Skeletal muscle cell (primary cell): Measurements from ENCODE around the gene VPS50.

Experiments
- DNase-seq: peaks from one replicate; pipeline ENCODE4 v3.0.0-alpha.2; 2010; ENCODE audit warnings: low read depth
- H3K4me3 ChIP-seq: 2 replicates; pipeline ENCODE4 v1.5.1; 2011; ENCODE audit warnings: low read depth, mild to moderate bottlenecking, control low read depth, low read length, moderate library complexity

Gene VPS50

GRCh38 chr7:93231799-93232672 is at the start of gene VPS50:
Gene VPS50, plus strand, starts transcription at chr7:93232366. Its CDS starts 102 bp downstream, at chr7:93232468.
- peak within 1 kb of the TSS; percentile 70 for H3K4me3 ChIP-seq
- peak; percentile 79 for DNase-seq

- DNase-seq = no peak
- H3K4me3 ChIP-seq = no peak overlapping the region
These were observed 46.7 kb upstream of the VPS50 start for GRCh38 chr7:93185303-93186027.

- no peak for DNase-seq
- no peak overlapping the region for H3K4me3 ChIP-seq
These were observed 43.1 kb upstream of the VPS50 start for GRCh38 chr7:93188870-93189634.

GRCh38 chr7:93194386-93194785 is 37.8 kb upstream of the VPS50 start:
- no peak overlapping the region for H3K4me3 ChIP-seq
- peak; percentile 5 for DNase-seq

- no peak for DNase-seq
- no peak overlapping the region for H3K4me3 ChIP-seq
These were observed 35.8 kb upstream of the VPS50 start for GRCh38 chr7:93196336-93196735.

- no peak for DNase-seq
These were observed 33.7 kb upstream of the VPS50 start for GRCh38 chr7:93198472-93198871.

GRCh38 chr7:93202594-93203250 is 29.4 kb upstream of the VPS50 start:
- H3K4me3 ChIP-seq = no peak overlapping the region
- no peak for DNase-seq

More at GRCh38 chr7:93198472-93198871, 33.7 kb upstream of the VPS50 start:
- H3K4me3 ChIP-seq = no peak overlapping the region

- no peak for DNase-seq
- H3K4me3 ChIP-seq = no peak overlapping the region
These were observed 28.7 kb upstream of the VPS50 start for GRCh38 chr7:93203496-93203895.

GRCh38 chr7:93205046-93205445 is 27.1 kb upstream of the VPS50 start:
- DNase-seq = no peak
- H3K4me3 ChIP-seq = no peak overlapping the region

- H3K4me3 ChIP-seq = no peak overlapping the region
- DNase-seq = no peak
These were observed 20.8 kb upstream of the VPS50 start for GRCh38 chr7:93211228-93211818.

- DNase-seq = no peak
These were observed 19.3 kb upstream of the VPS50 start for GRCh38 chr7:93212881-93213280.

GRCh38 chr7:93218997-93219827 is 13.0 kb upstream of the VPS50 start:
- no peak for DNase-seq
- H3K4me3 ChIP-seq = no peak overlapping the region

More at GRCh38 chr7:93212881-93213280, 19.3 kb upstream of the VPS50 start:
- H3K4me3 ChIP-seq = no peak overlapping the region

- DNase-seq = no peak
- H3K4me3 ChIP-seq = no peak overlapping the region
These were observed 12.3 kb upstream of the VPS50 start for GRCh38 chr7:93219868-93220267.

- no peak within 1 kb of the TSS for H3K4me3 ChIP-seq
- DNase-seq = no peak
These were observed 5.9 kb upstream of the VPS50 start, which contains the start of gene HEPACAM2 for GRCh38 chr7:93226310-93226709. Gene HEPACAM2, minus strand, starts transcription at chr7:93226469.

GRCh38 chr7:93228302-93228701 is 3.9 kb upstream of the VPS50 start:
- H3K4me3 ChIP-seq = no peak overlapping the region
- DNase-seq = peak; percentile 16

GRCh38 chr7:93231259-93231658 is 907 bp upstream of the VPS50 start:
- DNase-seq = no peak
- peak overlapping the region; percentile 70 for H3K4me3 ChIP-seq

- peak overlapping the region; percentile 70 for H3K4me3 ChIP-seq
- DNase-seq = no peak
These were observed 480 bp downstream of the VPS50 start for GRCh38 chr7:93232673-93233018.

GRCh38 chr7:93235541-93235940 is 3.4 kb downstream of the VPS50 start:
- no peak for DNase-seq
- no peak overlapping the region for H3K4me3 ChIP-seq
